Stimulated activated CD4-positive, alpha-beta T cell treated with anti-CD3 and anti-CD28 coated beads, TNF-alpha, amount 100 ng/mL, for 24 hours (primary cell): ENCODE measurements around the gene KRT9.
"Not testable (repeated sequence)": the region's sequence is repeated elsewhere in the genome, so short reads cannot be mapped to it uniquely, and the experiment has no call there.

Experiments used
- DNase-seq, 3 experiments: peaks; one replicate each; pipeline ENCODE4 v3.0.0-alpha.2; 2020; ENCODE audit warnings: low read depth in 3 of 3

KRT9 gene

GRCh38 chr17:41602524-41602923 is 30.7 kb upstream of the KRT9 start:
- DNase-seq: no peak

- DNase-seq: no peak
These were observed 28.5 kb upstream of the KRT9 start for GRCh38 chr17:41600318-41600717.

- DNase-seq: no peak
These were observed 27.8 kb upstream of the KRT9 start for GRCh38 chr17:41599680-41600079.

- no peak for DNase-seq
These were observed 23.7 kb upstream of the KRT9 start for GRCh38 chr17:41595585-41595984.

GRCh38 chr17:41594363-41594915 is 22.6 kb upstream of the KRT9 start:
- DNase-seq: no peak

GRCh38 chr17:41593306-41593981 is 21.6 kb upstream of the KRT9 start:
- no peak for DNase-seq

- no peak for DNase-seq
These were observed 20.9 kb upstream of the KRT9 start for GRCh38 chr17:41592601-41593305.

- no peak for DNase-seq
These were observed 17.4 kb upstream of the KRT9 start for GRCh38 chr17:41589301-41589700.

GRCh38 chr17:41588126-41588810 is 16.4 kb upstream of the KRT9 start:
- no peak for DNase-seq

- no peak for DNase-seq
These were observed 15.1 kb upstream of the KRT9 start, which contains the start of gene KRT14 for GRCh38 chr17:41586863-41587495. Gene KRT14 (minus strand): TSS chr17:41586895. CDS start chr17:41586834, 61 bp downstream.

GRCh38 chr17:41585301-41586056 is 13.6 kb upstream of the KRT9 start:
- DNase-seq: no peak

- not testable (repeated sequence) for DNase-seq
These were observed 12.6 kb upstream of the KRT9 start for GRCh38 chr17:41584331-41584927.

GRCh38 chr17:41583137-41584127 is 11.6 kb upstream of the KRT9 start:
- no peak for DNase-seq

- DNase-seq: not testable (repeated sequence)
These were observed 10.5 kb upstream of the KRT9 start for GRCh38 chr17:41582061-41582968.

- DNase-seq: no peak
These were observed 9.7 kb upstream of the KRT9 start for GRCh38 chr17:41581366-41582060.

GRCh38 chr17:41580687-41581365 is 9.0 kb upstream of the KRT9 start:
- no peak for DNase-seq

- DNase-seq: no peak
These were observed 8.4 kb upstream of the KRT9 start for GRCh38 chr17:41580244-41580575.
